HCT116 (cell line): ENCODE data around the gene PEX10. TPM values are rescaled to one million over a fixed set of nuclear protein-coding genes. Genes with fewer than 3 reads are reported as not detected.

ENCODE experiments used
- ATAC-seq: fragments of 200-7000 bp; cut with Tn5 transposase; 2 replicates; pipeline ENCODE4 v1.9.1; 2020; ENCODE audit warnings: mild to moderate bottlenecking, moderate library complexity
- BruUV-seq: library from RNA; stranded (reverse); fragments of 400-500 nt; replicated peaks from 2 replicates; lab custom pipeline; 2021; lab: Mats Ljungman, UMichigan
- CTCF ChIA-PET: fragments of 300-600 bp; sonication (Branson Sonifier 250); formaldehyde crosslinking; loops from one replicate; lab custom pipeline; 2021; ENCODE audit warnings: antibody characterized with exemption; lab: Charles Lee
- POLR2A ChIA-PET: fragments of 300-600, 350-600 bp; sonication (Branson Sonifier 250); formaldehyde crosslinking; loops from one replicate; lab custom pipeline; 2021; ENCODE audit warnings: antibody characterized with exemption; lab: Charles Lee
- RAD21 ChIA-PET, 2 experiments: fragments of 300-600 bp; sonication (Branson Sonifier 250); formaldehyde crosslinking; loops; one replicate each; lab custom pipeline; 2023; ENCODE audit warnings: low total read pairs in 2 of 2; ENCODE audit not compliant: uncharacterized antibody in 2 of 2, unreplicated experiment in 2 of 2, low non-redundant PET in 1 of 2; lab: Charles Lee
- DNase-seq: peaks from one replicate; pipeline ENCODE4 v3.0.0-alpha.2; 2010; ENCODE audit warnings: low read depth, low spot score
- H2AFZ ChIP-seq: fragments of 200-600 bp; shearing (Covaris generic), sonication (generic); 2 replicates; pipeline ENCODE4 v1.6.1; 2017; ENCODE audit warnings: low read depth, mixed run types, mixed read lengths, antibody characterized with exemption, low read length; ENCODE audit not compliant: poor library complexity, severe bottlenecking
- H3K27ac ChIP-seq: 2 replicates; pipeline ENCODE4 v1.5.1; 2012; ENCODE audit warnings: low read depth, low read length
- H3K27me3 ChIP-seq: fragments of 200-600 bp; sonication (generic); 2 replicates; pipeline ENCODE4 v1.6.1; 2016; ENCODE audit warnings: mixed run types, low read length, mixed read lengths; ENCODE audit not compliant: insufficient read depth
- H3K36me3 ChIP-seq, 2 experiments: fragments of 200-500 bp in 1 of 2; fragments of 200-600 bp in 1 of 2; sonication (Bioruptor generic) in 1 of 2; sonication (generic) in 1 of 2; 2 replicates each; pipeline versions ENCODE4 v1.5.1 to v1.6.1; 2014 to 2016; ENCODE audit warnings: low read length in 2 of 2, inconsistent platforms in 1 of 2, mixed read lengths in 1 of 2, mixed run types in 1 of 2; ENCODE audit not compliant: insufficient read depth in 2 of 2, control insufficient read depth in 1 of 2
- H3K4me1 ChIP-seq, 2 experiments: fragments of 200-600 bp in 1 of 2; sonication (generic) in 1 of 2; 2 replicates each; pipeline versions ENCODE4 v1.5.1 to v1.6.1; 2012 to 2017; ENCODE audit warnings: low read length in 2 of 2, inconsistent platforms in 1 of 2, mild to moderate bottlenecking in 1 of 2, mixed read lengths in 1 of 2, mixed run types in 1 of 2, moderate library complexity in 1 of 2; ENCODE audit not compliant: insufficient read depth in 2 of 2, control insufficient read depth in 1 of 2
- H3K4me2 ChIP-seq: fragments of 200-600 bp; sonication (generic); 2 replicates; pipeline ENCODE4 v1.6.1; 2017; ENCODE audit warnings: mixed run types, low read length, mixed read lengths
- H3K4me3 ChIP-seq, 2 experiments: fragments of 200-600 bp in 1 of 2; sonication (generic) in 1 of 2; replicated peaks in 1 of 2; 2 replicates each; pipeline ENCODE4 v1.5.1; 2011 to 2016; ENCODE audit warnings: low read length in 2 of 2, control low read depth in 1 of 2, low read depth in 1 of 2, mild to moderate bottlenecking in 1 of 2, mixed read lengths in 1 of 2, mixed run types in 1 of 2
- H3K79me2 ChIP-seq: fragments of 200-600 bp; sonication (generic); 2 replicates; pipeline ENCODE4 v1.6.1; 2017; ENCODE audit warnings: mild to moderate bottlenecking, mixed run types, low read length, moderate library complexity, mixed read lengths; ENCODE audit not compliant: insufficient read depth
- H3K9ac ChIP-seq: fragments of 200-600 bp; sonication (generic); 2 replicates; pipeline ENCODE4 v1.6.1; 2016; ENCODE audit warnings: low read length, mixed read lengths
- H3K9me2 ChIP-seq: fragments of 200-600 bp; sonication (generic), shearing (Covaris generic); 2 replicates; pipeline ENCODE4 v1.6.1; 2017; ENCODE audit warnings: mixed run types, mild to moderate bottlenecking, moderate library complexity; ENCODE audit not compliant: insufficient read depth
- H3K9me3 ChIP-seq, 2 experiments: fragments of 200-500 bp in 1 of 2; fragments of 200-600 bp in 1 of 2; sonication (Bioruptor generic) in 1 of 2; sonication (generic) in 1 of 2; 2 replicates each; pipeline ENCODE4 v1.6.1; 2014 to 2017; ENCODE audit warnings: low read length in 2 of 2, mixed read lengths in 2 of 2, inconsistent platforms in 1 of 2, low read depth in 1 of 2, mild to moderate bottlenecking in 1 of 2, mixed run types in 1 of 2, moderate library complexity in 1 of 2; ENCODE audit not compliant: control insufficient read depth in 1 of 2, insufficient read depth in 1 of 2
- H4K20me1 ChIP-seq: fragments of 200-600 bp; sonication (generic), shearing (Covaris generic); 2 replicates; pipeline ENCODE4 v1.6.1; 2017; ENCODE audit warnings: mixed run types, mild to moderate bottlenecking, moderate library complexity; ENCODE audit not compliant: insufficient read depth
- CBX3 ChIP-seq: IDR thresholded peaks from 2 replicates; pipeline ENCODE4 v1.6.1; 2012; ENCODE audit warnings: low read depth
- EZH2phosphoT487 ChIP-seq: fragments of 200-600 bp; IDR thresholded peaks from 2 replicates; pipeline ENCODE4 v1.6.1; 2018; ENCODE audit warnings: antibody characterized with exemption, borderline replicate concordance
- MAX ChIP-seq: IDR thresholded peaks from 2 replicates; pipeline ENCODE4 v1.6.1; 2012
- POLR2A ChIP-seq: IDR thresholded peaks from 2 replicates; pipeline ENCODE4 v1.7.0; 2011; ENCODE audit warnings: borderline replicate concordance; ENCODE audit not compliant: insufficient read depth, insufficient read length; ENCODE audit errors: extremely low read depth
- RAD21 ChIP-seq: IDR thresholded peaks from 2 replicates; pipeline ENCODE4 v1.6.1; 2012; ENCODE audit warnings: low read depth, mild to moderate bottlenecking
- REST ChIP-seq: IDR thresholded peaks from 2 replicates; pipeline ENCODE4 v1.6.1; 2012; ENCODE audit warnings: low read depth
- SRF ChIP-seq: IDR thresholded peaks from 2 replicates; pipeline ENCODE4 v1.6.1; 2012; ENCODE audit warnings: low read depth
- TCF7L2 ChIP-seq: IDR thresholded peaks from 2 replicates; pipeline ENCODE4 v1.7.0; 2011; ENCODE audit warnings: borderline replicate concordance, inconsistent platforms; ENCODE audit not compliant: insufficient read depth, insufficient read length; ENCODE audit errors: extremely low read depth
- ZFX ChIP-seq: fragments of 450-650 bp; IDR thresholded peaks from 2 replicates; pipeline ENCODE4 v1.6.1; 2017
- intact Hi-C: fragments of 100-400 bp; cut with micrococcal nuclease; formaldehyde crosslinking; loops from 2 replicates; pipeline ENCODE4 v1.10.0; 2022
- total RNA-seq: library from RNA; stranded (reverse); gene quantifications from one replicate; pipeline ENCODE4 v1.2.1, GENCODE V29; 2021; ENCODE audit not compliant: unreplicated experiment
- TF ChIP-seq, protein P1 (sequence below): IDR thresholded peaks from 2 replicates; pipeline ENCODE4 v1.6.1; 2012

The PEX10 gene
- total RNA-seq, 1 experiment from 2014 or later: 27.9 TPM

DNA sequence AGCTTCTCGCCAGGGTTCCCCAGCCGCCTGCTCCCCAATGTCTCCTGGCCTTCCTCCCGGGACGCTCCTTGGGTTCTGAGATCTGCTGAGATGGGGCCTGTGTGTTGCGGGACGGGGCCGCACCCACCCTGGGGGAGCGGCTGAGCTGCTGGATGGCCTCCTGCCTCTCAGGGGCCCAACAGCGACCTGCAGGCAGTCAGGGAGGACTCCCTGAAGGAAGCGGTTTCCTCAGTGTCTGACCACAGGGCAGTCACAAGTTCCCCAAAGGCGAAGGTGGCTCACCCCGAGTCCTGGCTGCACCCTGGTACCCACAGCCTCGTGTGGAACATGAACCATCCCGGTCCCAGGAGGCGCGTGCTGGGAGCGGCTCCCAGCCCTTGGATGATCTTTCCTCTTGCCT lies 45.1 kb upstream of the PEX10 start:
- no peaks in the 10 kb centered on the region for H3K27me3 ChIP-seq
- H3K4me2 ChIP-seq: no peak overlapping the region
- ChIA-PET CTCF (no interaction called here), POLR2A (no interaction called here), RAD21 (no interaction called here)
- peaks cover 0 to 6% of the 10 kb centered on the region in 2 experiments; a peak in 2 of 4 replicates for H3K4me1 ChIP-seq
- H3K4me3 ChIP-seq: no peak overlapping the region
- H3K9me2 ChIP-seq: no peaks in the 10 kb centered on the region
- ATAC-seq (no peak), DNase-seq (no peak)
- intact Hi-C loops: no loop called here
- H3K27ac ChIP-seq: no peak overlapping the region
- H3K9me3 ChIP-seq: no peaks in the 10 kb centered on the region
- H3K9ac ChIP-seq: no peak overlapping the region
- TF ChIP-seq POLR2A (no peak), CBX3 (no peak), RAD21 (no peak), TCF7L2 (no peak), MAX (no peak), EZH2phosphoT487 (no peak), SRF (no peak), REST (no peak), ZFX (no peak)
- TF ChIP-seq, protein P1, sequence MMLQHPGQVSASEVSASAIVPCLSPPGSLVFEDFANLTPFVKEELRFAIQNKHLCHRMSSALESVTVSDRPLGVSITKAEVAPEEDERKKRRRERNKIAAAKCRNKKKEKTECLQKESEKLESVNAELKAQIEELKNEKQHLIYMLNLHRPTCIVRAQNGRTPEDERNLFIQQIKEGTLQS: no peak
- H3K36me3 ChIP-seq: no peaks in the 10 kb centered on the region
- H3K79me2 ChIP-seq: no peaks in the 10 kb centered on the region
- no peak overlapping the region for H2AFZ ChIP-seq
- no TSS peak for BruUV-seq
- no peaks in the 10 kb centered on the region for H4K20me1 ChIP-seq
